Measurements from ENCODE around the gene IFI27. TPM values are rescaled to one million over a fixed set of nuclear protein-coding genes. Genes with fewer than 3 reads are reported as not detected.

Gene IFI27
- total and polyA plus RNA-seq, 2 of the 8 experiments (the other 6 are each of a cell fraction or from before 2014, with no cell fraction given): 0.76 to 2.2 TPM

- Histone ChIP-seq H3K9me3 (ENCODE audit: insufficient read depth in 2 of 2, low read depth in 1 of 2, low read length in 1 of 2) (no peaks in the 10 kb centered on the region), H3K9ac (replicated peaks in 1 of 4; ENCODE audit: extremely low read depth in 1 of 4, low read depth in 3 of 4, low read length in 3 of 4) (no peak overlapping the region), H2BK12ac (ENCODE audit: low read depth, low read length) (no peak overlapping the region), H3K27ac (ENCODE audit: low read depth, low read length) (no peak overlapping the region), H2BK120ac (replicated peaks; ENCODE audit: low read depth, low read length) (no peak overlapping the region), H3K27me3 (replicated peaks in 1 of 4; ENCODE audit: control insufficient read depth in 3 of 4, extremely low read depth in 1 of 4, insufficient read depth in 3 of 4, low read length in 3 of 4) (no peaks in the 10 kb centered on the region), H4K5ac (ENCODE audit: insufficient read length, low read depth, low read length) (no peak overlapping the region), H3K4me2 (ENCODE audit: insufficient read depth in 1 of 2, low read depth in 2 of 2, low read length in 2 of 2) (no peak overlapping the region), H4K8ac (ENCODE audit: extremely low read depth, insufficient read depth, low read length) (no peak overlapping the region), H2AFZ (ENCODE audit: low read length) (no peak overlapping the region), H3K4me1 (replicated peaks in 1 of 4; ENCODE audit: control insufficient read depth in 3 of 4, insufficient read depth in 4 of 4, low read length in 3 of 4) (no peaks in the 10 kb centered on the region), H2BK15ac (ENCODE audit: low read length) (no peak overlapping the region), H3K36me3 (ENCODE audit: control insufficient read depth in 2 of 4, insufficient read depth in 4 of 4, low read length in 3 of 4) (no peaks in the 10 kb centered on the region), H3K18ac (ENCODE audit: extremely low read depth, low read length) (no peak overlapping the region), H3K4ac (replicated peaks; ENCODE audit: insufficient read length, low read depth, low read length) (no peak overlapping the region), H3K4me3 (ENCODE audit: extremely low read depth in 1 of 4, insufficient read depth in 2 of 4, low read depth in 3 of 4, low read length in 4 of 4) (no peak overlapping the region), H3K23me2 (ENCODE audit: low read depth, low read length) (no peaks in the 10 kb centered on the region), H3K79me2 (ENCODE audit: control insufficient read depth in 1 of 2, insufficient read depth in 2 of 2, low read length in 2 of 2) (no peaks in the 10 kb centered on the region), H4K91ac (replicated peaks; ENCODE audit: insufficient read length, low read length) (no peak overlapping the region), H2BK20ac (ENCODE audit: low read length) (no peak overlapping the region), H3K56ac (replicated peaks; ENCODE audit: insufficient read length, low read depth, low read length) (no peak overlapping the region), H2AK5ac (ENCODE audit: low read depth, low read length) (no peak overlapping the region), H3K14ac (ENCODE audit: insufficient read length) (no peak overlapping the region), H3K23ac (ENCODE audit: insufficient read length) (no peak overlapping the region), H3K79me1 (ENCODE audit: low read depth, low read length) (no peaks in the 10 kb centered on the region), H4K20me1 (replicated peaks in 1 of 2; ENCODE audit: control insufficient read depth in 1 of 2, insufficient read depth in 2 of 2, low read length in 2 of 2) (no peaks in the 10 kb centered on the region), H2BK5ac (ENCODE audit: low read depth, low read length) (no peak overlapping the region)
- FAIRE-seq: no peak
- ChIA-PET POLR2A (ENCODE audit: partially characterized antibody) (no interaction called here), CTCF (ENCODE audit: partially characterized antibody) (interaction anchor here (1.1 to 1.4 kb wide), 2 partner anchors 16 to 55 kb away, joined by 4 to 5 read pairs; no protein-coding TSS in a partner anchor)
- 85% methylated on average over 4 of the region's 5 CpGs; no CpG with 5 or more reads in 1 of the 2 experiments for WGBS, 2 experiments (ENCODE audit: extremely low coverage in 1 of 2, insufficient coverage in 1 of 2, insufficient read length in 1 of 2, insufficient replicate concordance in 2 of 2, low coverage in 1 of 2, low lambda C conversion rate in 2 of 2, missing lambda C conversion rate in 1 of 2)
- no peak for DNase-seq (ENCODE audit: low read depth in 1 of 2, low spot score in 2 of 2)
- TF ChIP-seq SP4 (IDR thresholded peaks at IDR 0.05; ENCODE audit: low read length): no peak
- no peak for TF ChIP-seq POLR2A (IDR thresholded peaks at IDR 0.05; ENCODE audit: control extremely low read depth in 1 of 2, low read depth in 2 of 2, low read length in 2 of 2)
- TF ChIP-seq SIX5 (IDR thresholded peaks at IDR 0.05; ENCODE audit: low read depth, low read length): no peak
- no peak for TF ChIP-seq JUN (IDR thresholded peaks at IDR 0.05; ENCODE audit: low read depth, low read length)
- TF ChIP-seq TBP (IDR thresholded peaks at IDR 0.05; ENCODE audit: low read depth, low read length): no peak
- no peak for TF ChIP-seq NRF1 (IDR thresholded peaks at IDR 0.05; ENCODE audit: low read depth, low read length)
- no peak for TF ChIP-seq CHD1 (IDR thresholded peaks at IDR 0.05; ENCODE audit: low read depth, low read length)
- TF ChIP-seq SUZ12 (IDR thresholded peaks at IDR 0.05; ENCODE audit: low read length): no peak
- TF ChIP-seq JUND (IDR thresholded peaks at IDR 0.05; ENCODE audit: low read length): no peak
- TF ChIP-seq CEBPB (IDR thresholded peaks at IDR 0.05; ENCODE audit: low read depth, low read length): no peak
- no peak for TF ChIP-seq KDM5A (IDR thresholded peaks at IDR 0.05; ENCODE audit: low read length)
- no peak for TF ChIP-seq ATF2 (IDR thresholded peaks at IDR 0.05; ENCODE audit: low read length)
- TF ChIP-seq ATF3 (IDR thresholded peaks at IDR 0.05; ENCODE audit: insufficient read depth, low read depth, low read length): no peak
- no peak for TF ChIP-seq MAX (IDR thresholded peaks at IDR 0.05)
Observed at GRCh38 chr14:94088516-94088915, 22.0 kb upstream of the IFI27 start.
